Transverse colon (tissue), 4 donors: ENCODE data around the gene BMPR1B. TPM values are rescaled to one million over a fixed set of nuclear protein-coding genes. Genes with fewer than 3 reads are reported as not detected.
A peak's percentile ranks its signal among the peaks of the same experiment; 100 is the strongest.
"Not testable (repeated sequence)": the region's sequence is repeated elsewhere in the genome, so short reads cannot be mapped to it uniquely, and the experiment has no call there.

ENCODE experiments used
- DNase-seq: peaks from one replicate; pipeline ENCODE4 v3.0.0-alpha.2; 2019
- H3K27ac ChIP-seq, 4 donors: fragments of 200-600 bp; sonication (generic); 2 replicates each; pipeline ENCODE4 v1.5.1; 2016 to 2018; ENCODE audit warnings: inconsistent platforms in 4 of 4
- H3K27me3 ChIP-seq: fragments of 200-600 bp; sonication (generic); 2 replicates; pipeline ENCODE4 v1.5.1; 2017; ENCODE audit warnings: inconsistent platforms
- H3K36me3 ChIP-seq, 4 donors: fragments of 200-600 bp; sonication (generic); 2 replicates each; pipeline ENCODE4 v1.5.1; 2017 to 2019; ENCODE audit warnings: inconsistent platforms in 4 of 4
- H3K4me1 ChIP-seq, 4 donors: fragments of 200-600 bp; sonication (generic); 2 replicates each; pipeline ENCODE4 v1.5.1; 2017 to 2020; ENCODE audit warnings: inconsistent platforms in 4 of 4
- H3K4me3 ChIP-seq, 4 donors: fragments of 200-600 bp; sonication (generic); 1 replicate in 1 of 4; 2 replicates in 3 of 4; pipeline versions ENCODE4 v1.5.1 to v1.6.1; 2017 to 2019; ENCODE audit warnings: inconsistent platforms in 4 of 4
- H3K9me3 ChIP-seq, 2 donors: fragments of 200-600 bp; sonication (generic); 2 replicates each; pipeline ENCODE4 v1.5.1; 2017 to 2019; ENCODE audit warnings: inconsistent platforms in 2 of 2
- CTCF ChIP-seq, 5 experiments: fragments of 200-600 bp in 3 of 5; fragments of 450-650 bp in 2 of 5; sonication (generic) in 3 of 5; IDR thresholded peaks; 1 replicate in 2 of 5; 2 replicates in 3 of 5; pipeline ENCODE4 v1.5.1; 2016 to 2017; ENCODE audit warnings: antibody characterized with exemption in 5 of 5, inconsistent platforms in 3 of 5, mild to moderate bottlenecking in 2 of 5, moderate library complexity in 1 of 5
- EP300 ChIP-seq: sonication (generic); formaldehyde crosslinking; IDR thresholded peaks from one replicate; pipeline ENCODE4 v1.6.1; 2017; ENCODE audit warnings: antibody characterized with exemption, low read depth
- POLR2A ChIP-seq: fragments of 450-650 bp; IDR thresholded peaks from one replicate; pipeline ENCODE4 v1.6.1; 2016; ENCODE audit warnings: antibody characterized with exemption, mild to moderate bottlenecking, moderate library complexity
- POLR2AphosphoS5 ChIP-seq, 3 donors: sonication (generic); formaldehyde crosslinking; IDR thresholded peaks; one replicate each; pipeline ENCODE4 v1.6.1; 2016; ENCODE audit warnings: antibody characterized with exemption in 3 of 3
- WGBS, 2 donors: methylation state at CpG; one replicate each; pipeline ENCODE4 v1.1.5; 2018; ENCODE audit warnings: low coverage in 1 of 2; 5-methylcytosine and 5-hydroxymethylcytosine counted together
- in situ Hi-C, 4 donors: fragments of 200-750 bp; cut with MboI; loops; one replicate each; pipeline versions ENCODE4 v1.15.0 to v1.15.1; 2017; ENCODE audit warnings: low sequenced_read_pairs in 3 of 4, low pct_ligation_motif_present in 1 of 4, low pct_unique_long_range_greater_than_20kb in 1 of 4
- intact Hi-C: fragments of 100-400 bp; cut with DNase I; formaldehyde crosslinking; loops from one replicate; pipeline ENCODE4 v1.15.1; 2023; ENCODE audit warnings: low total_unique reads
- total RNA-seq, 4 donors: library from RNA; depleted of rRNA; stranded (reverse); fragments of >200 nt; gene quantifications; one replicate each; pipeline ENCODE4 v1.1.0, GENCODE V29; 2016

BMPR1B gene
- total RNA-seq, 4 donors from 2014 or later: 0.64 to 3.2 (median 0.68) TPM; not detected in 1

- Histone ChIP-seq H3K9me3 (no peaks in the 10 kb centered on the region), H3K27me3 (no peaks in the 10 kb centered on the region), H3K27ac (no peak overlapping the region), H3K4me3 (no peak overlapping the region), H3K36me3 (no peaks in the 10 kb centered on the region), H3K4me1 (no peaks in the 10 kb centered on the region)
- no peak for TF ChIP-seq EP300
- no peak for TF ChIP-seq CTCF (IDR thresholded peaks at IDR 0.05)
- no peak for TF ChIP-seq POLR2A
- TF ChIP-seq POLR2AphosphoS5 (IDR thresholded peaks at IDR 0.05): no peak
- intact Hi-C loops (no loop called here), in situ Hi-C loops (no loop called here)
- WGBS, 2 donors: 74 to 80% methylated on average over 4 of the region's 4 CpGs
- DNase-seq: no peak
Measured at GRCh38 chr4:95129031-95129430, 371.3 kb downstream of the BMPR1B start.

- intact Hi-C loops (no loop called here), in situ Hi-C loops (no loop called here)
- 53 to 59% methylated on average over 7 of the region's 7 CpGs for WGBS, 2 donors
- Histone ChIP-seq H3K4me1 (no peaks in the 10 kb centered on the region), H3K27ac (no peak overlapping the region), H3K27me3 (no peaks in the 10 kb centered on the region), H3K4me3 (no peak overlapping the region), H3K9me3 (no peaks in the 10 kb centered on the region), H3K36me3 (no peaks in the 10 kb centered on the region)
- no peak for TF ChIP-seq CTCF (IDR thresholded peaks at IDR 0.05)
- TF ChIP-seq EP300: no peak
- TF ChIP-seq POLR2AphosphoS5 (IDR thresholded peaks at IDR 0.05): peak in 1 of 3 donors; percentile 26
- TF ChIP-seq POLR2A: no peak
- DNase-seq: no peak
Measured at GRCh38 chr4:95129821-95130311, 372.1 kb downstream of the BMPR1B start.

GRCh38 chr4:95134016-95134415 lies 376.3 kb downstream of the BMPR1B start:
- H3K27me3 ChIP-seq, H3K9me3 ChIP-seq, H3K36me3 ChIP-seq, H3K27ac ChIP-seq, H3K4me1 ChIP-seq, intact Hi-C loops, H3K4me3 ChIP-seq, in situ Hi-C loops, DNase-seq: not testable (repeated sequence)
- WGBS, 2 donors: 86 to 91% methylated on average over 4 of the region's 4 CpGs

- 73 to 90% methylated on average over 2 to 13 of the region's 14 CpGs for WGBS, 2 donors
- H3K9me3 ChIP-seq, H3K27ac ChIP-seq, H3K4me1 ChIP-seq, DNase-seq, H3K27me3 ChIP-seq, in situ Hi-C loops, intact Hi-C loops, H3K36me3 ChIP-seq, H3K4me3 ChIP-seq: not testable (repeated sequence)
Measured at GRCh38 chr4:95139424-95139823, 381.7 kb downstream of the BMPR1B start.

- Histone ChIP-seq H3K27me3 (no peaks in the 10 kb centered on the region), H3K9me3 (no peaks in the 10 kb centered on the region), H3K27ac (no peak overlapping the region), H3K4me1 (no peaks in the 10 kb centered on the region), H3K4me3 (no peak overlapping the region), H3K36me3 (no peaks in the 10 kb centered on the region)
- intact Hi-C loops: no loop called here
- no peak for TF ChIP-seq EP300
- TF ChIP-seq POLR2A: no peak
- no peak for TF ChIP-seq CTCF (IDR thresholded peaks at IDR 0.05)
- TF ChIP-seq POLR2AphosphoS5 (IDR thresholded peaks at IDR 0.05): no peak
- in situ Hi-C loops: no loop called here
- no peak for DNase-seq
- WGBS, 2 donors: 80 to 84% methylated on average over 5 of the region's 5 CpGs
Measured at GRCh38 chr4:95141361-95141760, 383.6 kb downstream of the BMPR1B start.
